ENCODE data around the gene MYBBP1A.

The MYBBP1A gene

GRCh38 chr17:4531988-4532736 lies 23.0 kb downstream of the MYBBP1A start:
- H3K79me1 ChIP-seq (replicated peaks; ENCODE audit: low read length, poor library complexity, severe bottlenecking), result no peaks in the 10 kb centered on the region
- no peak overlapping the region for H2AK5ac ChIP-seq (ENCODE audit: low read length, severe bottlenecking)
- H3K27ac ChIP-seq (ENCODE audit: low read length, poor library complexity, severe bottlenecking), result no peak overlapping the region
- no peak overlapping the region for H3K18ac ChIP-seq (ENCODE audit: low read depth in 1 of 2, low read length in 2 of 2)
- H3K4me3 ChIP-seq (ENCODE audit: insufficient read depth in 1 of 2, low read depth in 1 of 2, low read length in 2 of 2), result no peak overlapping the region
- WGBS, result 85% methylated on average over 17 of the region's 17 CpGs
- no peak for DNase-seq
- H3K4me1 ChIP-seq (ENCODE audit: control insufficient read depth, insufficient read depth, low read depth, low read length), result peaks cover 20% of the 10 kb centered on the region
- peaks cover 0 to 22% of the 10 kb centered on the region in 2 experiments for H3K27me3 ChIP-seq (ENCODE audit: control insufficient read depth in 1 of 2, insufficient read depth in 1 of 2, low read length in 2 of 2)
- H4K91ac ChIP-seq (ENCODE audit: low read length), result no peak overlapping the region
- no peak overlapping the region for H3K4ac ChIP-seq (ENCODE audit: low read depth in 1 of 2, low read length in 2 of 2)
- no peak overlapping the region for H2BK5ac ChIP-seq (ENCODE audit: low read depth, low read length, poor library complexity, severe bottlenecking)
- no peak overlapping the region for H3K23ac ChIP-seq (ENCODE audit: low read length in 2 of 2)
- no peak overlapping the region for H2BK15ac ChIP-seq (ENCODE audit: low read depth, poor library complexity, severe bottlenecking)
- no peak overlapping the region for H3K4me2 ChIP-seq (ENCODE audit: low read length, poor library complexity, severe bottlenecking)
- no peak overlapping the region for H3K9ac ChIP-seq (ENCODE audit: low read length)
- no peak overlapping the region for H3K14ac ChIP-seq (ENCODE audit: low read length in 2 of 2)
- H2BK120ac ChIP-seq (ENCODE audit: low read depth, low read length), result no peak overlapping the region
- H3K36me3 ChIP-seq (ENCODE audit: control insufficient read depth in 1 of 2, insufficient read depth in 2 of 2, low read depth in 1 of 2, low read length in 2 of 2), result peaks cover 0 to 41% of the 10 kb centered on the region in 2 experiments
- H4K8ac ChIP-seq (ENCODE audit: low read length), result no peak overlapping the region
- H3K9me3 ChIP-seq (ENCODE audit: control insufficient read depth, low read length), result no peaks in the 10 kb centered on the region
- H2BK12ac ChIP-seq (ENCODE audit: low read length in 2 of 2), result no peak overlapping the region
- no peak overlapping the region for H2AFZ ChIP-seq (ENCODE audit: low read depth, low read length)

GRCh38 chr17:4530799-4531730 lies 24.1 kb downstream of the MYBBP1A start:
- peak overlapping the region in 1 of 2 experiments; percentile 38 for H3K14ac ChIP-seq (ENCODE audit: low read length in 2 of 2)
- H3K4me3 ChIP-seq (ENCODE audit: insufficient read depth in 1 of 2, low read depth in 1 of 2, low read length in 2 of 2), result no peak overlapping the region
- peaks cover 0 to 38% of the 10 kb centered on the region in 2 experiments for H3K36me3 ChIP-seq (ENCODE audit: control insufficient read depth in 1 of 2, insufficient read depth in 2 of 2, low read depth in 1 of 2, low read length in 2 of 2)
- H3K4ac ChIP-seq (ENCODE audit: low read depth in 1 of 2, low read length in 2 of 2), result no peak overlapping the region
- H2AK5ac ChIP-seq (ENCODE audit: low read length, severe bottlenecking), result no peak overlapping the region
- H2BK120ac ChIP-seq (ENCODE audit: low read depth, low read length), result no peak overlapping the region
- no peak overlapping the region for H3K27ac ChIP-seq (ENCODE audit: low read length, poor library complexity, severe bottlenecking)
- 73% methylated on average over 30 of the region's 30 CpGs for WGBS
- no peak overlapping the region for H3K23ac ChIP-seq (ENCODE audit: low read length in 2 of 2)
- no peaks in the 10 kb centered on the region for H3K79me1 ChIP-seq (replicated peaks; ENCODE audit: low read length, poor library complexity, severe bottlenecking)
- peaks cover 13% of the 10 kb centered on the region for H3K4me1 ChIP-seq (ENCODE audit: control insufficient read depth, insufficient read depth, low read depth, low read length)
- H2BK5ac ChIP-seq (ENCODE audit: low read depth, low read length, poor library complexity, severe bottlenecking), result no peak overlapping the region
- no peak overlapping the region for H3K18ac ChIP-seq (ENCODE audit: low read depth in 1 of 2, low read length in 2 of 2)
- no peak overlapping the region for H2AFZ ChIP-seq (ENCODE audit: low read depth, low read length)
- no peak overlapping the region for H3K4me2 ChIP-seq (ENCODE audit: low read length, poor library complexity, severe bottlenecking)
- DNase-seq, result no peak
- no peak overlapping the region for H4K8ac ChIP-seq (ENCODE audit: low read length)
- H2BK12ac ChIP-seq (ENCODE audit: low read length in 2 of 2), result no peak overlapping the region
- H3K9me3 ChIP-seq (ENCODE audit: control insufficient read depth, low read length), result no peaks in the 10 kb centered on the region
- no peak overlapping the region for H4K91ac ChIP-seq (ENCODE audit: low read length)
- H3K27me3 ChIP-seq (ENCODE audit: control insufficient read depth in 1 of 2, insufficient read depth in 1 of 2, low read length in 2 of 2), result peaks cover 3 to 29% of the 10 kb centered on the region in 2 experiments
- H2BK15ac ChIP-seq (ENCODE audit: low read depth, poor library complexity, severe bottlenecking), result no peak overlapping the region
- no peak overlapping the region for H3K9ac ChIP-seq (ENCODE audit: low read length)

DNA sequence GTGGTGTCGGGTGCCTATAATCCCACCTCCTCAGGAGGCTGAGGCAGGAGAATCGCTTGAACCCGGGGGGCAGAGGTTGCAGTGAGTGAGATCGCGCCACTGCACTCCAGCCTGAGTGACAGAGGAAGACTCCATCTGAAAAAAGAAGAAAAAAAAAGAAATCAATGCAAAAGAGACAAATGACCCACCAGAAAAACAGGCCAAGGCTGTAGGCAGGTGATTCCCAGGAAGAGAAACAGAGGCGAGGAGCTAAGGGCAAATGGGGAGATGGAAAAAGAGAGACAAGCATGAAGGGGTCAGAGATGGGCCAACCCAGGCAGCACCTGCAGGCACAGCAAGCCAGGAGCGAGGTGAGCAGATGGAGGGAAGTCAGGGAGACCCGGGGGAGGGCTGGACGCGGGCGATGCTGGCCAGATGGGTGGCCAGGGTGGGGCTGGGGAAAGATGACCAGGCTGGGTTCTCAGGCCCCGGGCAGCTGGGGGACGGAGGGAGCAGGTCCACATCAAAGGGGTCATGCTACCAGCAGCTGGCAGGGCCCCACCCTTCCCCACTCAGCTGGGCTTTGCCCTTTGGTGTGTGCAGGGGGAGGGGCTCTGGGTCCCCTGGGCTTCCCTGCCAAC lies 25.5 kb downstream of the MYBBP1A start:
- no peak overlapping the region for H3K27ac ChIP-seq (ENCODE audit: low read length, poor library complexity, severe bottlenecking)
- H2BK12ac ChIP-seq (ENCODE audit: low read length in 2 of 2), result no peak overlapping the region
- 89% methylated on average over 11 of the region's 13 CpGs for WGBS
- no peak for DNase-seq
- H3K18ac ChIP-seq (ENCODE audit: low read depth in 1 of 2, low read length in 2 of 2), result no peak overlapping the region
- H3K4me3 ChIP-seq (ENCODE audit: insufficient read depth in 1 of 2, low read depth in 1 of 2, low read length in 2 of 2), result no peak overlapping the region
- no peaks in the 10 kb centered on the region for H3K9me3 ChIP-seq (ENCODE audit: control insufficient read depth, low read length)
- no peak overlapping the region for H2BK5ac ChIP-seq (ENCODE audit: low read depth, low read length, poor library complexity, severe bottlenecking)
- H2BK15ac ChIP-seq (ENCODE audit: low read depth, poor library complexity, severe bottlenecking), result no peak overlapping the region
- H2AFZ ChIP-seq (ENCODE audit: low read depth, low read length), result no peak overlapping the region
- H2AK5ac ChIP-seq (ENCODE audit: low read length, severe bottlenecking), result no peak overlapping the region
- peaks cover 10% of the 10 kb centered on the region for H3K4me1 ChIP-seq (ENCODE audit: control insufficient read depth, insufficient read depth, low read depth, low read length)
- H3K4ac ChIP-seq (ENCODE audit: low read depth in 1 of 2, low read length in 2 of 2), result no peak overlapping the region
- no peak overlapping the region for H3K23ac ChIP-seq (ENCODE audit: low read length in 2 of 2)
- peaks cover 0 to 38% of the 10 kb centered on the region in 2 experiments for H3K36me3 ChIP-seq (ENCODE audit: control insufficient read depth in 1 of 2, insufficient read depth in 2 of 2, low read depth in 1 of 2, low read length in 2 of 2)
- H3K9ac ChIP-seq (ENCODE audit: low read length), result no peak overlapping the region
- no peak overlapping the region for H4K8ac ChIP-seq (ENCODE audit: low read length)
- no peak overlapping the region for H4K91ac ChIP-seq (ENCODE audit: low read length)
- no peak overlapping the region for H3K4me2 ChIP-seq (ENCODE audit: low read length, poor library complexity, severe bottlenecking)
- H3K14ac ChIP-seq (ENCODE audit: low read length in 2 of 2), result no peak overlapping the region
- no peaks in the 10 kb centered on the region for H3K79me1 ChIP-seq (replicated peaks; ENCODE audit: low read length, poor library complexity, severe bottlenecking)
- no peak overlapping the region for H2BK120ac ChIP-seq (ENCODE audit: low read depth, low read length)
- peaks cover 3 to 37% of the 10 kb centered on the region in 2 experiments for H3K27me3 ChIP-seq (ENCODE audit: control insufficient read depth in 1 of 2, insufficient read depth in 1 of 2, low read length in 2 of 2)
